Activated naive CD4-positive, alpha-beta T cell treated with anti-CD3 and anti-CD28 coated beads for 36 hours (primary cell): ENCODE data around the gene FBXW11. TPM values are rescaled to one million over a fixed set of nuclear protein-coding genes. Genes with fewer than 3 reads are reported as not detected.
"Not testable (repeated sequence)": the region's sequence is repeated elsewhere in the genome, so short reads cannot be mapped to it uniquely, and the experiment has no call there.

ENCODE experiments used
- CTCF ChIA-PET: fragments of 350-600 bp; sonication (Branson Sonifier 250); formaldehyde crosslinking; loops from one replicate; lab custom pipeline; 2021; ENCODE audit warnings: antibody characterized with exemption; lab: Charles Lee
- DNase-seq: peaks from one replicate; pipeline ENCODE4 v3.0.0-alpha.2; 2020
- H3K27ac Mint-ChIP-seq: one replicate; pipeline ENCODE4 v1.8.0; 2021; ENCODE audit warnings: mild to moderate bottlenecking, mixed read lengths
- H3K27me3 Mint-ChIP-seq: one replicate; pipeline ENCODE4 v1.8.0; 2021; ENCODE audit warnings: low read depth, mixed read lengths
- H3K36me3 Mint-ChIP-seq: one replicate; pipeline ENCODE4 v1.8.0; 2021; ENCODE audit warnings: low read depth, mixed read lengths
- H3K4me1 Mint-ChIP-seq: one replicate; pipeline ENCODE4 v1.8.0; 2021; ENCODE audit warnings: low read depth, mixed read lengths
- H3K4me3 Mint-ChIP-seq: one replicate; pipeline ENCODE4 v1.8.0; 2021; ENCODE audit warnings: mild to moderate bottlenecking, moderate library complexity, mixed read lengths
- H3K9me3 Mint-ChIP-seq: one replicate; pipeline ENCODE4 v1.8.0; 2021; ENCODE audit warnings: mixed read lengths
- intact Hi-C: fragments of 100-400 bp; cut with micrococcal nuclease; formaldehyde crosslinking; loops from one replicate; pipeline ENCODE4 v1.15.1; 2023
- total RNA-seq, 2 experiments: library from RNA; stranded (reverse); gene quantifications; one replicate each; pipeline ENCODE4 v1.2.3, GENCODE V29; 2021

FBXW11 gene
- total RNA-seq, 2 experiments from 2014 or later, result 32.8 to 35.5 TPM

- no peak for DNase-seq
- Mint-ChIP-seq H3K27me3 (no peaks in the 10 kb centered on the region), H3K27ac (no peak overlapping the region), H3K9me3 (no peaks in the 10 kb centered on the region), H3K4me1 (peaks cover 14% of the 10 kb centered on the region), H3K4me3 (no peak overlapping the region), H3K36me3 (peaks cover 21% of the 10 kb centered on the region)
- CTCF ChIA-PET, result interaction anchor here (0.6 to 1.5 kb wide), 4 partner anchors 14 to 581 kb away, joined by 3 to 8 read pairs (median 5); no protein-coding TSS in a partner anchor
- intact Hi-C loops, result no loop called here
These were observed 38.8 kb upstream of the FBXW11 start for GRCh38 chr5:172045315-172045632.

- intact Hi-C loops, result no loop called here
- CTCF ChIA-PET, result interaction anchor here (0.6 to 1.5 kb wide), 3 partner anchors 77 to 580 kb away, joined by 3 to 8 read pairs (median 7); no protein-coding TSS in a partner anchor
- H3K27ac Mint-ChIP-seq, result no peak overlapping the region
- peaks cover 20% of the 10 kb centered on the region for H3K36me3 Mint-ChIP-seq
- no peaks in the 10 kb centered on the region for H3K9me3 Mint-ChIP-seq
- H3K27me3 Mint-ChIP-seq, result no peaks in the 10 kb centered on the region
- DNase-seq, result no peak
- H3K4me3 Mint-ChIP-seq, result no peak overlapping the region
- H3K4me1 Mint-ChIP-seq, result peaks cover 19% of the 10 kb centered on the region
These were observed 38.3 kb upstream of the FBXW11 start for GRCh38 chr5:172044631-172045314.

- no peaks in the 10 kb centered on the region for H3K27me3 Mint-ChIP-seq
- H3K4me3 Mint-ChIP-seq, result no peak overlapping the region
- H3K36me3 Mint-ChIP-seq, result peaks cover 15% of the 10 kb centered on the region
- CTCF ChIA-PET, result interaction anchor here (2.1 to 5.0 kb wide), 2 partner anchors 16 to 132 kb away, joined by 7 to 75 read pairs; no protein-coding TSS in a partner anchor
- H3K9me3 Mint-ChIP-seq, result no peaks in the 10 kb centered on the region
- intact Hi-C loops, result no loop called here
- DNase-seq, result no peak
- peaks cover 20% of the 10 kb centered on the region for H3K4me1 Mint-ChIP-seq
- no peak overlapping the region for H3K27ac Mint-ChIP-seq
These were observed 37.4 kb upstream of the FBXW11 start for GRCh38 chr5:172043865-172044264.

GRCh38 chr5:172042183-172042582 is 35.7 kb upstream of the FBXW11 start:
- Mint-ChIP-seq H3K4me1 (peaks cover 12% of the 10 kb centered on the region), H3K9me3 (no peaks in the 10 kb centered on the region), H3K27me3 (no peaks in the 10 kb centered on the region), H3K4me3 (no peak overlapping the region), H3K36me3 (peaks cover 9% of the 10 kb centered on the region), H3K27ac (no peak overlapping the region)
- intact Hi-C loops, result no loop called here
- no peak for DNase-seq
- CTCF ChIA-PET, result interaction anchor here (1.6 to 5.0 kb wide), 4 partner anchors 17 to 623 kb away, joined by 4 to 75 read pairs (median 6); partner anchors contain the start of gene FGF18

- Mint-ChIP-seq H3K36me3 (peaks cover under 1% of the 10 kb centered on the region), H3K9me3 (no peaks in the 10 kb centered on the region), H3K4me3 (no peak overlapping the region), H3K4me1 (peaks cover 16% of the 10 kb centered on the region), H3K27me3 (no peaks in the 10 kb centered on the region), H3K27ac (no peak overlapping the region)
- CTCF ChIA-PET, result interaction anchor here (1.4 kb wide), 1 partner anchor 31 kb away, joined by 5 read pairs; no protein-coding TSS in a partner anchor
- intact Hi-C loops, result loop anchor here (10.0 kb wide), 1 partner anchor 413 kb away; no protein-coding TSS in a partner anchor
- no peak for DNase-seq
These were observed 31.7 kb upstream of the FBXW11 start for GRCh38 chr5:172038167-172038566.

GRCh38 chr5:172035049-172035448 is 28.6 kb upstream of the FBXW11 start:
- Mint-ChIP-seq H3K9me3 (peaks cover 6% of the 10 kb centered on the region), H3K4me3 (no peak overlapping the region), H3K27ac (no peak overlapping the region), H3K4me1 (peaks cover 13% of the 10 kb centered on the region), H3K36me3 (peaks cover 12% of the 10 kb centered on the region), H3K27me3 (no peaks in the 10 kb centered on the region)
- intact Hi-C loops, result loop anchor here (10.0 kb wide), 1 partner anchor 410 kb away; no protein-coding TSS in a partner anchor
- no peak for DNase-seq
- CTCF ChIA-PET, result interaction anchor here (2.9 kb wide), 1 partner anchor 123 kb away, joined by 17 read pairs; no protein-coding TSS in a partner anchor

- no peak overlapping the region for H3K27ac Mint-ChIP-seq
- H3K4me1 Mint-ChIP-seq, result peaks cover 9% of the 10 kb centered on the region
- DNase-seq, result no peak
- H3K9me3 Mint-ChIP-seq, result peaks cover 6% of the 10 kb centered on the region
- H3K36me3 Mint-ChIP-seq, result peaks cover 12% of the 10 kb centered on the region
- no peak overlapping the region for H3K4me3 Mint-ChIP-seq
- H3K27me3 Mint-ChIP-seq, result no peaks in the 10 kb centered on the region
- CTCF ChIA-PET, result no interaction called here
- intact Hi-C loops, result loop anchor here (10.0 kb wide), 1 partner anchor 407 kb away; no protein-coding TSS in a partner anchor
These were observed 25.5 kb upstream of the FBXW11 start for GRCh38 chr5:172031894-172032461.

- DNase-seq, result no peak
- Mint-ChIP-seq H3K36me3 (peaks cover 12% of the 10 kb centered on the region), H3K27ac (no peak overlapping the region), H3K4me1 (peaks cover 3% of the 10 kb centered on the region), H3K27me3 (no peaks in the 10 kb centered on the region), H3K9me3 (peaks cover 6% of the 10 kb centered on the region), H3K4me3 (no peak overlapping the region)
- intact Hi-C loops, result loop anchor here (10.0 kb wide), 1 partner anchor 405 kb away; no protein-coding TSS in a partner anchor
- CTCF ChIA-PET, result no interaction called here
These were observed 23.4 kb upstream of the FBXW11 start for GRCh38 chr5:172029876-172030275.

- no peaks in the 10 kb centered on the region for H3K27me3 Mint-ChIP-seq
- intact Hi-C loops, result no loop called here
- peaks cover 6% of the 10 kb centered on the region for H3K9me3 Mint-ChIP-seq
- H3K4me1 Mint-ChIP-seq, result no peaks in the 10 kb centered on the region
- CTCF ChIA-PET, result interaction anchor here (1.1 kb wide), 1 partner anchor 12 kb away, joined by 6 read pairs; no protein-coding TSS in a partner anchor
- peaks cover 12% of the 10 kb centered on the region for H3K36me3 Mint-ChIP-seq
- DNase-seq, result no peak
- no peak overlapping the region for H3K4me3 Mint-ChIP-seq
- no peak overlapping the region for H3K27ac Mint-ChIP-seq
These were observed 21.7 kb upstream of the FBXW11 start for GRCh38 chr5:172028167-172028566.

GRCh38 chr5:172020110-172020786 is 13.8 kb upstream of the FBXW11 start:
- CTCF ChIA-PET, result interaction anchor here (0.6 to 2.1 kb wide), 3 partner anchors 108 to 275 kb away, joined by 3 to 6 read pairs (median 4); no protein-coding TSS in a partner anchor
- H3K36me3 Mint-ChIP-seq, H3K9me3 Mint-ChIP-seq, H3K4me1 Mint-ChIP-seq, intact Hi-C loops, H3K4me3 Mint-ChIP-seq, H3K27me3 Mint-ChIP-seq, H3K27ac Mint-ChIP-seq, DNase-seq: not testable (repeated sequence)

GRCh38 chr5:172015346-172015745 is 8.9 kb upstream of the FBXW11 start:
- no peaks in the 10 kb centered on the region for H3K9me3 Mint-ChIP-seq
- no peak overlapping the region for H3K27ac Mint-ChIP-seq
- no peaks in the 10 kb centered on the region for H3K36me3 Mint-ChIP-seq
- no peak for DNase-seq
- no peaks in the 10 kb centered on the region for H3K27me3 Mint-ChIP-seq
- intact Hi-C loops, result no loop called here
- CTCF ChIA-PET, result no interaction called here
- no peaks in the 10 kb centered on the region for H3K4me1 Mint-ChIP-seq
- no peak overlapping the region for H3K4me3 Mint-ChIP-seq

- no peak for DNase-seq
- intact Hi-C loops, result no loop called here
- peaks cover 15% of the 10 kb centered on the region for H3K4me1 Mint-ChIP-seq
- H3K4me3 Mint-ChIP-seq, result no peak overlapping the region
- H3K36me3 Mint-ChIP-seq, result peaks cover 4% of the 10 kb centered on the region
- H3K27me3 Mint-ChIP-seq, result no peaks in the 10 kb centered on the region
- no peak overlapping the region for H3K27ac Mint-ChIP-seq
- H3K9me3 Mint-ChIP-seq, result no peaks in the 10 kb centered on the region
- CTCF ChIA-PET, result interaction anchor here (6.3 kb wide), 1 partner anchor 98 kb away, joined by 61 read pairs; no protein-coding TSS in a partner anchor
These were observed 3.8 kb upstream of the FBXW11 start for GRCh38 chr5:172010278-172010677.
